Subcutaneous abdominal adipose tissue (tissue), 5 donors: ENCODE results near the gene CTPS2.
"Not testable (repeated sequence)": the region's sequence is repeated elsewhere in the genome, so short reads cannot be mapped to it uniquely, and the experiment has no call there.

Experiments
- H3K27ac ChIP-seq: one replicate; pipeline ENCODE4 v1.7.0; 2013; ENCODE audit warnings: low read depth, mild to moderate bottlenecking, inconsistent platforms, low read length, moderate library complexity
- H3K27me3 ChIP-seq, 5 donors: one replicate each; pipeline ENCODE4 v1.7.0; 2013; ENCODE audit warnings: low read length in 5 of 5, inconsistent platforms in 1 of 5; ENCODE audit not compliant: control insufficient read depth in 5 of 5, insufficient read depth in 4 of 5
- H3K36me3 ChIP-seq, 5 donors: one replicate each; pipeline ENCODE4 v1.7.0; 2013; ENCODE audit warnings: low read length in 5 of 5; ENCODE audit not compliant: control insufficient read depth in 5 of 5, insufficient read depth in 5 of 5
- H3K4me1 ChIP-seq, 5 donors: one replicate each; pipeline ENCODE4 v1.7.0; 2013; ENCODE audit warnings: low read length in 5 of 5, mild to moderate bottlenecking in 3 of 5, moderate library complexity in 1 of 5; ENCODE audit not compliant: control insufficient read depth in 5 of 5, insufficient read depth in 5 of 5
- H3K4me3 ChIP-seq, 5 donors: one replicate each; pipeline ENCODE4 v1.7.0; 2013; ENCODE audit warnings: low read length in 5 of 5, low read depth in 1 of 5
- H3K9ac ChIP-seq, 5 donors: one replicate each; pipeline ENCODE4 v1.7.0; 2013; ENCODE audit warnings: low read length in 5 of 5, mild to moderate bottlenecking in 4 of 5, moderate library complexity in 3 of 5
- H3K9me3 ChIP-seq, 5 donors: one replicate each; pipeline ENCODE4 v1.7.0; 2013; ENCODE audit warnings: low read length in 5 of 5; ENCODE audit not compliant: control insufficient read depth in 5 of 5
- donor health status: healthy.
- donor health status: healthy.
- donor health status: healthy.
- donor health status: healthy.
- donor health status: healthy.

CTPS2 gene

DNA sequence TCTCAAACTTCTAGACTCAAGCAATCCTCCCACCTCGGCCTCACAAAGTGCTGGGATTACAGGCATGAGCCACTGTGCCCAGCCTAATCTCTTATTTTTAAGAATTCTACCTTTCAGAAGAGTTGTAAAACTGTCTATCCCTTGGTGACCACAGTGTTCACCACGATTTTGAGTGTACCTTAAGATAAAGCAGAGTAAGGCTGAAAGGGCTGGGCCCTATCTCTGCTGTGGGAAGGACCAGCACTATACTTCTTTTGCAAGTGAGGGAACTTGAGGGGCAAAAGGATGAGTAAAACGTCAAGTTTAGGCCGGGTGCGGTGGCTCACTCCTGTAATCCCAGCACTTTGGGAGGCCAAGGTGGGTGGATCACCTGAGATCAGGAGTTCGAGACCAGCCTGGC is 4.0 kb upstream of the CTPS2 start:
- not testable (repeated sequence) for H3K9me3 ChIP-seq, H3K27ac ChIP-seq, H3K9ac ChIP-seq, H3K4me3 ChIP-seq, H3K36me3 ChIP-seq
- Histone ChIP-seq H3K27me3 (peaks cover 0 to 16% (median 4%) of the 10 kb centered on the region in 5 donors), H3K4me1 (peaks cover 5 to 37% (median 25%) of the 10 kb centered on the region in 5 donors)

DNA sequence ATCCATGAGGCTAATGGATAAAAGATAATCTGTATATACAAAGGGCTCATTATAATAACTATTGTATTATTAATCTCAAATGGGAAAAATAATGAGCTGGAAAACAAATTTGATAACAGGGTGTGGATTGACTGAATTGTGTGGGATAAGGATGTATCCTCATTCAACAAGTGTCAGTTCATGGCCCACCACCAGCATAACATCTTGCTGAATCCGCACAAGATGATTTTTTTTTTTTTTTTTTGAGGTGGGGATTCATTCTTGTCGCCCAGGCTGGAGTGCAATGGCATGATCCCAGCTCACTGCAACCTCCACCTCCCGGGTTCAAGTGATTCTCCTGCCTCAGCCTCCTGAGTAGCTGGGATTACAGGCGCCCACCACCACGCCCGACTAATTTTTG is 3.2 kb upstream of the CTPS2 start:
- not testable (repeated sequence) for H3K9ac ChIP-seq, H3K9me3 ChIP-seq, H3K36me3 ChIP-seq, H3K4me3 ChIP-seq, H3K27ac ChIP-seq
- H3K4me1 ChIP-seq = peaks cover 5 to 34% (median 21%) of the 10 kb centered on the region in 5 donors
- peaks cover 0 to 16% (median 4%) of the 10 kb centered on the region in 5 donors for H3K27me3 ChIP-seq

DNA sequence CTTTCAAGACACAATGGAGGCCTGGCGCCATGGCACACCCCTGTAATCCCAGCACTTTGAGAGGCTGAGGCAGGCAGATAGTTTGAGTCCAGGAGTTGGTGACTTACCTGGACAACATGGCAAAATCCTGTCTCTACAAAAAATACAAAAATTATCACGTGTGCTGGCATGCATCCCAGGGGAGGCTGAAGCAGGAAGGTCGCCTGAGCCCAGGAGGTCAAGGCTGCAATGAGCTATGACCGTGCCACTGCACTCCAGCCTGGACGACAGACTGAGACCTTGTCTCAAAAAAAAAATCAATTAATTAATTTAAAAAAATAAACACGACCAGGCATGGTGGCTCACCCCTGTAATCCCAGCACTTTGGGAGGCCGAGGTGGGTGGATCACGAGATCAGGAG is 2.0 kb upstream of the CTPS2 start:
- Histone ChIP-seq H3K4me3 (no peak overlapping the region), H3K27me3 (peaks cover 0 to 16% (median 4%) of the 10 kb centered on the region in 5 donors), H3K27ac (no peak overlapping the region), H3K36me3 (no peaks in the 10 kb centered on the region), H3K9me3 (no peaks in the 10 kb centered on the region), H3K9ac (no peak overlapping the region), H3K4me1 (peaks cover 3 to 23% (median 13%) of the 10 kb centered on the region in 5 donors)

DNA sequence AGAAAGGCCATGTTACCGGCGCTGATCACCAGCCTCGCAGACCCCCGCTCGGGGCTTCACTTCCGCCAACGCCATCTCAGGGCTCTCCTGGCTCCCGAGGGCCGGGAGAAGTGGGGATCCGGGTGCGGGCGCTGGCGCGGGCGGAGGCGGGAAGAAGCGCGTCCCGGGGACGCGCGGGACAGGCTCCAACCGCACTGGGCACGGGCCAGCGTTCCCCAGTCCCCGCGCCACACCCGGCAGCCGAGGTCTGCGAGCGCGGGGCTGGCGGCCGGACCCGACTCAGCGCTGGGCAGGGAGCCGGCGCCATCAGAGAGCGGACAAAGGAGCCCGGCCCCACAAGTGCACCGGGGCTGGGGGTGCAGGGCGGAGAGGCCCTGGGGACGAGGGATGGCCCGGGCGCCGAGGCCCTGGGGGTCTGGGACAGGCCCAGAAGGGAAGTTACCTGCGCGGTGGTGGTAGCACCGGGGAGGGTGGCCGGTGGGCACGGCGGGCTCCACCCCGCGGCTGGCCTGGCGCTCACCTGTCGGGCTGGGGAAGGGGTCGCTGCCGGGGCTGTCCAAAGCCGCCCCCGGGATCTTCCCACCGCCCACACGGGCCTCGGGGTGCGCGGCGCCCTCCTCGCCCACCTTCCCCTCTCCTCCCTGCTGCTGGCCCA is 449 bp downstream of the CTPS2 start:
- Histone ChIP-seq H3K4me1 (peaks cover 0 to 18% (median 8%) of the 10 kb centered on the region in 5 donors), H3K4me3 (peak overlapping the region; percentile 39 to 82 (median 73)), H3K9me3 (no peaks in the 10 kb centered on the region), H3K9ac (peak overlapping the region in 4 of 5 donors; percentile 52 to 72 (median 62)), H3K36me3 (no peaks in the 10 kb centered on the region), H3K27me3 (peaks cover 0 to 16% (median 4%) of the 10 kb centered on the region in 5 donors), H3K27ac (peak overlapping the region; percentile 50)

DNA sequence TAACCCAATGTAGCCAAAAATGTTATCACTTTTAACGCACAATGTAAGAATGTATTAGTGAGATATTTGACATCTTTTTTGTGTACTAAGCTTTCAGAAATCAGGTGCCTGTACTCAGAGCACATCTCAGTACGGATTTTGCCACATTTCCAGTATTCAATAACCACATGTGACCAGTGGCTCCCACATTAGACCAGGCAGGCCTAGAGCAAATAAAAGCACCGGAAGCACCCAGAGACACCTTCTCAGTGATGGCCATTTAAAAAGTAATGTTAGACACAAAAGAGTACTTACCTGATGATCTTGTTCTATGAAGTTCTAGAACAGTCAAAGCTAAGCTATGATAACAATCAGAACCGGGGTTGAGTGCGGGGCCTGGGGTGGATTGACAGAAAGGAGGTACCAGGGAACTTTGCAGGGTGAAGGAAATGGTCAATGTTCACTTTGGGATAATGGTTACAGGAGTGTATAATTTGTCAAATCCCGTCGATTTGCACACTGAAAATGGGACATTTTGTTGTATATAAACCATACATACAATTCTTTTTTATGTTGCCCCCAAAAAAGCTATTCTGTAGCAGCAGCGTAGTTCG is 1.2 kb downstream of the CTPS2 start:
- Histone ChIP-seq H3K4me3 (peak overlapping the region; percentile 39 to 82 (median 73)), H3K36me3 (no peaks in the 10 kb centered on the region), H3K27ac (peak overlapping the region; percentile 50), H3K9ac (peak overlapping the region in 3 of 5 donors; percentile 52 to 66 (median 59)), H3K4me1 (peaks cover 0 to 18% (median 8%) of the 10 kb centered on the region in 5 donors), H3K9me3 (no peaks in the 10 kb centered on the region), H3K27me3 (peaks cover 0 to 16% (median 4%) of the 10 kb centered on the region in 5 donors)

DNA sequence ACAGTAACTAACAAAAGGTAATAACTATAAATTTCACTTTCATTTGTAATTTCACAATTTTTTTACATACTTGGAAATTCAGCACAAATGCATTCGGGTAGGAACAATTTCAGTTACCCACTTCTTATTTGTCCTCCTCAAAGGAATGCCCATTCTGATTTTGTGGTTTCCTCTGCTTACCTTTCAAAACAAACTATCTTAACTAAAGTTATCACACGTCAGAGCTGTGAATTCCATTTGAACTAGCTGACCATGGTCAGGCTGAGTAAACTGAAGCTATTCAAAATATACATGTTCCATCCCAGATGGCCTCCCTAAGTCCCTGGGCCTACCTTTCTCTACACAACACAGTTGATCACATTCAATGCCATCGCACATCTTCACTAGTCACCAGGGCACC is 4.5 kb downstream of the CTPS2 start:
- Histone ChIP-seq H3K9ac (no peak overlapping the region), H3K4me1 (peaks cover 0 to 17% (median 8%) of the 10 kb centered on the region in 5 donors), H3K9me3 (no peaks in the 10 kb centered on the region), H3K27ac (no peak overlapping the region), H3K36me3 (no peaks in the 10 kb centered on the region), H3K4me3 (no peak overlapping the region), H3K27me3 (peaks cover 0 to 11% (median 4%) of the 10 kb centered on the region in 5 donors)

DNA sequence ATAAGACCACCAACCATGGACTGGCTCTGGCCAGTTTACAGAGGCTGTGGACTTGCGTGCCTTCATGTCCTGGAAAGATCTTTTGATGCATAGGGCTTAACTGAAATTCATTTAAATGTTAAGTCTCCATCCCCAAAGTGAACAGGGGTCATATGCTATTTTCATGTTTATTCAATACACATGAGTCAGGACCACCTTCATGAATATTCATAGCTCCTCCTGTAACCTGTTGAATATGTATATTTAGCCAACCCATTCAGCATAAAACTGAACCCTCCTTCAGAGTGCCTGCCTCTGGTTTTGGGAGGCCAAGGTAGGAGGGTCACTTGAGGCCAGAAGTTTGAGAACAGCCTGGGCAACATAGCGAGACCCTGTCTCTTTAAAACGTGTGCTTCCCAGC is 7.1 kb downstream of the CTPS2 start:
- Histone ChIP-seq H3K9me3 (no peaks in the 10 kb centered on the region), H3K27me3 (peaks cover 0 to 4% (median 0%) of the 10 kb centered on the region in 5 donors), H3K36me3 (no peaks in the 10 kb centered on the region), H3K4me3 (no peak overlapping the region), H3K27ac (no peak overlapping the region), H3K4me1 (no peaks in the 10 kb centered on the region), H3K9ac (no peak overlapping the region)

DNA sequence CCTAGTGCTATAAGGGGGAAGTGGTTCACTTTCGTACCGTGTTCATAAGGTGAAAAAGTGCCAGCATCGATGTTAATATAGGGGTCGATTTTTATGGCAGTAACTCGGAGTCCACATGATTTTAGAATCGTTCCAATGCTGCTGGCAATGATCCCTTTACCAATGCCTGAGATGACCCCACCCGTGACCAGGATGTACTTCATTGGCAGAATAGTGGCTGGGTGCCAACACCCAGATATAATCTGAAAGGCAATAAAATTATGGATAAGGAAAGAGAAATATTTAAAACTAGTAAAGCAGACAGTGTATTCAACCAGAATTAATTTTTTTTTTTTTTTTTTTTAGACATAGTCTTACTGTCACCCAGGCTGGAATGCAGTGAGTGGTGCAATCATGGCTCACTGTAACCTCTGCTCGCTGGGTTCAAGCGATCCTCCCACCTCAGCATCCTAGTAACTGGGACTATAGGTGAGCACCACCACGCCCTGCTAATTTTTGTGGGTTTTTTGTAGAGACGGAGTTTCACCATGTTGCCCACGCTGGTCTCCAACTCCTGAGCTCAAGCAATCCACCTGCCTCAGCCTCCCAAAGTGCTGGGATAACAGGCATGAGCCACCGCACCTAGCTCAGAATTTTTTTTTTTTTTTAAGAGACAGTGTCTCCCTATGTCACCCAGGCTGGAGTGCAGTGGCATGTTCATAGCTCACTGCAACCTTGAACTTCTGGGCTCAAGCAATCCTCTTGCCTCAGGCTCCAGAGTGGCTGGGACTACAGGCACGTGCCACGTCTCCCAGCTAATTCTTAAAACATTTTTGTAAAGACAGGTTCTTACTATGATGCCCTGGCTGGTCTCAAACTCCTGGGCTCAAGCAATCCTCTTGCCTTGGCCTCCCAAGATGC is 9.5 kb downstream of the CTPS2 start:
- Histone ChIP-seq H3K27ac (no peak overlapping the region), H3K4me1 (no peaks in the 10 kb centered on the region), H3K36me3 (peaks cover 1 to 6% (median 3%) of the 10 kb centered on the region in 5 donors)

DNA sequence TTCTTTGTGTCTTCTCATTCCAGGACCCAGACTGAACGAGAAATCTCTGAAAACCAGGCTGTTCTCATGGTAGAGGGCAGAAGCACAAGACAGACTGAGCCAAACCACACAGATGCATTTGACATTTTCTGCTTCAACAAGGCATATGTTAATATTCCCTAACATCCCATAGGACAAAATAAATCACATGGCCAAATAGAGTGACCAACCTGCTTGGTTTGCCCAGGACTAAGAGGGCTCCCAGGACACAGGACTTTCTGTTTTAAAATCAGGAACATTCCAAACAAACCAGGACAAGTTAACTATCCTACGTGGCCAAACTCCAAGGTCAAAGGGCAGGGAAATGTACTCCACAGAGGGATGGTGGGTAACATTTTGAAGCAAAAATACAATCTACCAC is 11.7 kb downstream of the CTPS2 start:
- H3K27me3 ChIP-seq = peaks cover 0 to 11% (median 3%) of the 10 kb centered on the region in 5 donors
- H3K9me3 ChIP-seq = no peaks in the 10 kb centered on the region
- no peak overlapping the region for H3K4me3 ChIP-seq
- H3K4me1 ChIP-seq = no peaks in the 10 kb centered on the region
- no peak overlapping the region for H3K9ac ChIP-seq
- no peak overlapping the region for H3K27ac ChIP-seq
- H3K36me3 ChIP-seq = peaks cover 5 to 16% (median 6%) of the 10 kb centered on the region in 5 donors

More for the DNA sequence above, 9.5 kb downstream of the CTPS2 start:
- no peak overlapping the region for H3K4me3 ChIP-seq
- no peaks in the 10 kb centered on the region for H3K9me3 ChIP-seq
- H3K27me3 ChIP-seq = peaks cover 0 to 4% (median 0%) of the 10 kb centered on the region in 5 donors
- no peak overlapping the region for H3K9ac ChIP-seq
